Activated T-cell treated with anti-CD3 and anti-CD28 coated beads, Interleukin-2, amount 50 U/mL, for 72 hours (primary cell): ENCODE measurements around the gene PGAP3. TPM values are rescaled to one million over a fixed set of nuclear protein-coding genes. Genes with fewer than 3 reads are reported as not detected.
A peak's percentile ranks its signal among the peaks of the same experiment; 100 is the strongest.

Experiments
- ATAC-seq, 2 donors: fragments of 150-1000 bp; cut with Tn5 transposase; replicated peaks in 1 of 2; 2 replicates each; pipeline ENCODE4 v1.10.0; 2021; ENCODE audit warnings: moderate library complexity in 2 of 2, mild to moderate bottlenecking in 1 of 2
- DNase-seq, 2 donors: peaks; one replicate each; pipeline ENCODE4 v3.0.0; 2021 to 2022; ENCODE audit warnings: mixed read lengths in 1 of 2
- H3K27ac Mint-ChIP-seq: one replicate; pipeline ENCODE4 v1.8.0; 2022; ENCODE audit warnings: mild to moderate bottlenecking, moderate library complexity, mixed read lengths
- H3K27me3 Mint-ChIP-seq: one replicate; pipeline ENCODE4 v1.8.0; 2022; ENCODE audit warnings: low read depth, mixed read lengths
- H3K36me3 Mint-ChIP-seq, 2 donors: one replicate each; pipeline ENCODE4 v1.8.0; 2022; ENCODE audit warnings: mixed read lengths in 2 of 2, mild to moderate bottlenecking in 1 of 2; ENCODE audit not compliant: insufficient read depth in 2 of 2
- H3K4me1 Mint-ChIP-seq: one replicate; pipeline ENCODE4 v1.8.0; 2022; ENCODE audit warnings: low read depth, mixed read lengths
- H3K4me3 Mint-ChIP-seq, 2 donors: one replicate each; pipeline ENCODE4 v1.8.0; 2022; ENCODE audit warnings: mild to moderate bottlenecking in 2 of 2, mixed read lengths in 2 of 2, moderate library complexity in 2 of 2
- H3K9me3 Mint-ChIP-seq, 2 donors: one replicate each; pipeline ENCODE4 v1.8.0; 2022; ENCODE audit warnings: mixed read lengths in 2 of 2
- total RNA-seq, 2 donors: library from RNA; stranded (reverse); gene quantifications; one replicate each; pipeline ENCODE4 v1.2.3, GENCODE V29; 2022

The PGAP3 gene
- total RNA-seq, 2 donors from 2014 or later: 8.5 to 12.8 TPM

DNA sequence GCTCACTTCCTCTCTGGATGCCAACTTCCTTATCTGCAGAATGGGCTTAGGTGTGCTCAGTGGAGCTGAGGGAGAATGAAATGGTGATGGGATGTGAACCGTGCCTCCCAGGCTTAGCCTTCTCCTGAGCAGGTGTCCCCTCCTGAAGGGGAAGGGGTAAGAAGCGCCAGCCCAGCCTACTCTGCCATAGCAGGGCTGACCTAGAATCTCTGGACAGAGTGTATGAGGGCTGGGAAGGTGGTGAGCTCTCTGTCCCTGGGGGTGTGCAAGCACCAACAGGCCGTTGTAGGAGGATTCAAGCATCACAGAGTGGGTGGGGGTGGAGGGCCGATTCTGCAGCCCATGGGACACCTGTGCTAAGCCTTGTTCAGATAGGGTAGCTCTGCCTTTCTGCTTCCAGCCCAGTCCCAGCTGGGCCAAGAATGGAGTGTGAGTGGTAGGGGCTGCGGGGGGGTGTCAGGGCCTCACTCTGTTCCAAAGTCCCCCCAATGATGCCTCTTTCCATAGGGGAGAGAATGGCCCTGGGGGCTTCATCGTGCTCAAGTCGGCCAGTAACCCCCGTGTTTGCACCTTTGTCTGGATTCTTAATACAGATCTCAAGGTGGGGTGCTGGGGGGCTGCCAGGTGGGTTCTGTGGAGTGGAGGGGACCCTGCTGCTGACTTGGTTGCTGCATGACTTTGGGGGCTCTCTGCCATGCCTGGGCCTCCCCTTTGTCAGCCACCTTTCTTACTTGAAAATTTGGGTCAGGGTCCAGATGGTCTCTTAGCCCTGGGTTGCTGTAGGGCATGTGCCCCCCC, 25.9 kb downstream of the PGAP3 start:
- DNase-seq: no peak
- Mint-ChIP-seq H3K27me3 (peaks cover 4% of the 10 kb centered on the region), H3K27ac (no peak overlapping the region), H3K9me3 (no peaks in the 10 kb centered on the region), H3K4me1 (peaks cover 4% of the 10 kb centered on the region), H3K4me3 (no peak overlapping the region), H3K36me3 (peaks cover 0 to under 1% of the 10 kb centered on the region in 2 donors)
- no peak for ATAC-seq

DNA sequence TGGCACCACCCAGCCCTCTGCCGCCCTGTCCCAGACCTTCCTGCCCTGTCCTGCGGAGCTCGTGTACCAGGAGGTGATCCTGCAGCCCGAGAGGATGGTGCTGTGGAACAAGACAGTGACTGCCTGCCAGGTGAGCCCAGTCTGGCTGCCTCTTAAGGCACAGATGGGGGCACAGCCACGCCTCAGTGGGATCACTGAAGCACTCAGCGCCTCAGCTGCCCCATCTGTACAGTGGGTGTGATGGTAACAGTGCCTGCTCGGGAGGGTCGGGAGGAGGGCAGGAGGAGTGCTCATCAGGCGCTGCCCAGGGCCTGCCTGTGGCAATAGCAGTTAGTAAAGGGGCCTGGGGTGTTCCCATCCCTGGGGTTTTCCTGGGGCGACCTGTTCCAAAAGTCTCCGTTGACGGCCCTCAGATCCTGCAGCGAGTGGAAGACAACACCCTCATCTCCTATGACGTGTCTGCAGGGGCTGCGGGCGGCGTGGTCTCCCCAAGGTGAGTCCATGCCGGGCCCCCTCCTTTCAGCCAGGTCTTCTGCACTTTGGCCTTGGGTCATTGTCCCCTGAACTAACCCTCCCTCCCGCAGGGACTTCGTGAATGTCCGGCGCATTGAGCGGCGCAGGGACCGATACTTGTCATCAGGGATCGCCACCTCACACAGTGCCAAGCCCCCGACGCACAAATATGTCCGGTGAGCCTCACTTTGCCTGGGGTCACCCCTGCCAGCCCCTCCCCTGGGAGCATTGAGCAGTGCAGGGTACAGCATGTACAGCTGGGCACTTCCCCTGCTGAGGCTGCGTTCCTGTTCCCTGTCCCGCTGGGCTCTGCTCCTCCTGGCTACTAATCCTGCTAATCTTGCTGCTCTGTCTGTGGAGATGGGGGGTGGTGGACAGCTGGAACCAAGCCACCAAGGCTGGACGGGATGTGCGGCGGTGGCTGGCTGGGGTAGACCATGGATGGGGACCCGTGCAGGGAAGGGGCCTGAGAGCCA, 27.2 kb downstream of the PGAP3 start:
- DNase-seq (no peak), ATAC-seq (no peak)
- no peak overlapping the region for H3K27ac Mint-ChIP-seq
- H3K4me3 Mint-ChIP-seq: no peak overlapping the region
- peaks cover 4% of the 10 kb centered on the region for H3K4me1 Mint-ChIP-seq
- H3K36me3 Mint-ChIP-seq: peaks cover 0 to 2% of the 10 kb centered on the region in 2 donors
- H3K27me3 Mint-ChIP-seq: no peaks in the 10 kb centered on the region
- no peaks in the 10 kb centered on the region for H3K9me3 Mint-ChIP-seq

DNA sequence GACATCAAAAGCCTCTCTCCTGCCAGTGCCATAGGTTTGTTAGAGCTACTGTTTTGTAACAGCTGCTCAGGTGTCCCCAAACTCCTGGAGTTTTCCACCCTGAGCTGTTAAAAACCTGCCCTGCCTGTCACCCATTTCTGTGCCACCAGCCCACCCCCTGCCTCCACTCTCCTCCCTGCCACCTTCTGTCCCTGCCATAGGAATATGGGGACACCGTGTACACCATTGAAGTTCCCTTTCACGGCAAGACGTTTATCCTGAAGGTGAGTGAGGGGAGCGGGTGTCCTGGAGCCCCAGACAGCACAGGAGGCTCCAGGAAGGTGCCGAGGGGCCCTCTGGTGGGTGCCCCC, 27.9 kb downstream of the PGAP3 start:
- peaks cover 0 to 4% of the 10 kb centered on the region in 2 donors for H3K36me3 Mint-ChIP-seq
- peaks cover 4% of the 10 kb centered on the region for H3K4me1 Mint-ChIP-seq
- ATAC-seq (no peak), DNase-seq (no peak)
- no peak overlapping the region for H3K4me3 Mint-ChIP-seq
- no peak overlapping the region for H3K27ac Mint-ChIP-seq
- H3K27me3 Mint-ChIP-seq: no peaks in the 10 kb centered on the region
- H3K9me3 Mint-ChIP-seq: no peaks in the 10 kb centered on the region

DNA sequence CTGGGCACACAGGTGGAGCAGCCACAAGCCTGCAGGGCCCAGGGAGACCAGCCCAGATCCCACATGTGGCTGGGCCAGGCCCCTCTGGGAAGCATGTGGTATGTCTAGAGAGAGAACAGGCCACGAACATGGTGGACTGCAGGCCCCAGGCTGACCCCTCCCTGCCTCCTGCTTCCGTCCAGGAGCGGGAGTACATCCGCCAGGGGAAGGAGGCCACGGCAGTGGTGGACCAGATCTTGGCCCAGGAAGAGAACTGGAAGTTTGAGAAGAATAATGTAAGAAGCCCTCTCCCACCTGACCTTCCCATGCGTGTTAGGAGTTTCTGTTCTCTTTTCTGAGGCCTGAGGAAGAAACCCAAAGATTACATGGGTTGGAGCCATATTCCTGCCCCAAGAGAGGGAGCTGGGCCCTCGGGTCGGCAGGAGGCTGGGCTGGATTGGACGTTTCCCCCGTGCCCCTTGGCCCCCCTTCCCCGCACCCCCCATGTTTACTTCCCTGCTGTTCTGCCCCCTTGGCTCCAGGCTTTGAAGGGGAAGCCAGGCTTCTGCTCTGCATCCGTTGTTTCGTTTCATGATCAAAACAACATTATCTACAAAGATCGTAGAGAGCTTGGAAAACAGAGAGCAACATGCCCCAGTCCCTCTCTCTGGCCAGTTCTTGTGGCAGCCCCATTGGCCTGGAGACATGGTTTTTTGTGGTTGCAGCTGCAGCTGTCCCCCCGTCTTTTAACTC, 28.4 kb downstream of the PGAP3 start:
- ATAC-seq: no peak
- Mint-ChIP-seq H3K27me3 (no peaks in the 10 kb centered on the region), H3K27ac (no peak overlapping the region), H3K36me3 (peaks cover 0 to 4% of the 10 kb centered on the region in 2 donors), H3K9me3 (no peaks in the 10 kb centered on the region), H3K4me1 (peaks cover 4% of the 10 kb centered on the region), H3K4me3 (no peak overlapping the region)
- no peak for DNase-seq

DNA sequence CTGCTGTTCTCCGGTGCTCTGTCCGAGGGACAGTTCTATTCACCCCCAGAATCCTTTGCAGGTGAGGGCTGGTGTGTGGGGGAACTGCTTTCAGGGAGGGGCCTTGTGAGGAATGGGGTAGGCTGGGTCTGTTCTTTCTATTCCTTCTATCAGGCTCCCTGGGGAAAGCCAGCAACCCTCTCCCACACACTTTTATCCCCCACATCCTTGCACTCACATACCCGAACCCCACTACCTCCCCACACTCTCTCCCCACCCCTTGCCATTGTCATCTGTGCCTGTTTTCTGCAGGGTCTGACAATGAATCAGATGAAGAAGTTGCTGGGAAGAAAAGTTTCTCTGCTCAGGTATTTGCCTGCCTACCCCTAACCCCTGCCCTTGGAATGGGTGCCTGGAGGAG, 29.1 kb downstream of the PGAP3 start:
- Mint-ChIP-seq H3K4me1 (peaks cover 9% of the 10 kb centered on the region), H3K27me3 (no peaks in the 10 kb centered on the region), H3K27ac (no peak overlapping the region), H3K4me3 (no peak overlapping the region), H3K36me3 (peaks cover 0 to 4% of the 10 kb centered on the region in 2 donors), H3K9me3 (no peaks in the 10 kb centered on the region)
- DNase-seq (no peak), ATAC-seq (no peak)

DNA sequence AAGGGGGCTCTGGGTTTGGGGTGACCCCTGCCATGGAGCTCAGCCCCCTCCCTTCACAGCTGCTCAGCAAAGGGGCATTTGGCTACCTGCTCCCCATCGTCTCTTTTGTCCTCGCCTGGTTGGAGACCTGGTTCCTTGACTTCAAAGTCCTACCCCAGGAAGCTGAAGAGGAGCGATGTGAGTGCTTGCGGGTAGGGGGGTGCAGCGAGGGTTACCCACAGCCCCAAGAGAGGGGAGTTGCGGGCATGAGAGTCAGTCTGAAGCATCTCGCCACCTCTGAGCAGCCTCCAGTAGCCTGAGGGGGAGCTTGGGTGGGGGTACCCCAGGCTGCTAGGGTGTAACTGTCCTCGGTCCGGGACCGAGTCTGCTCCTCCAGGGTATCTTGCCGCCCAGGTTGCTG, 29.5 kb downstream of the PGAP3 start:
- no peaks in the 10 kb centered on the region for H3K9me3 Mint-ChIP-seq
- no peak overlapping the region for H3K4me3 Mint-ChIP-seq
- peaks cover 11% of the 10 kb centered on the region for H3K4me1 Mint-ChIP-seq
- no peak overlapping the region for H3K27ac Mint-ChIP-seq
- DNase-seq (no peak), ATAC-seq (no peak)
- no peaks in the 10 kb centered on the region for H3K27me3 Mint-ChIP-seq
- H3K36me3 Mint-ChIP-seq: peaks cover 0 to 4% of the 10 kb centered on the region in 2 donors

DNA sequence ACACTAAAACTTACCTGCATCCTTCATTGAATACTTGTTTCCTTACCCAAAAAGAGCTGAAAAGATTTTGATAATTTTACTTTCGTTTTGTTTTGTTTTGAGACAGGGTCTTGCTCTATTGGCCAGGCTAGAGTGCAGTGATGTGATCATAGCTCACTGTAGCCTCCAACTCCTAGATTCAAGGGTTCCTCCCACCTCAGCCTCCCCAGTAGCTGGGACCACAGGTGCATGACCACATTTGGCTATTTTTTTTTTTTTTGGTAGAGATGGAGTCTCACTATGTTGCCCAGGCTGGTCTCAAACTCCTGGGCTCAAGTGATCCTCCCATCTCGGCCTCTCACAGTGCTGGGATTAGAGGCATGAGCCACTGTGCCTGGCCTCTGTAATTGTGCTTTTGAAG, 32.8 kb downstream of the PGAP3 start:
- Mint-ChIP-seq H3K27me3 (no peaks in the 10 kb centered on the region), H3K27ac (no peak overlapping the region), H3K9me3 (no peaks in the 10 kb centered on the region), H3K4me3 (no peak overlapping the region), H3K4me1 (peaks cover 37% of the 10 kb centered on the region), H3K36me3 (peaks cover 0 to 4% of the 10 kb centered on the region in 2 donors)
- ATAC-seq: no peak
- no peak for DNase-seq

DNA sequence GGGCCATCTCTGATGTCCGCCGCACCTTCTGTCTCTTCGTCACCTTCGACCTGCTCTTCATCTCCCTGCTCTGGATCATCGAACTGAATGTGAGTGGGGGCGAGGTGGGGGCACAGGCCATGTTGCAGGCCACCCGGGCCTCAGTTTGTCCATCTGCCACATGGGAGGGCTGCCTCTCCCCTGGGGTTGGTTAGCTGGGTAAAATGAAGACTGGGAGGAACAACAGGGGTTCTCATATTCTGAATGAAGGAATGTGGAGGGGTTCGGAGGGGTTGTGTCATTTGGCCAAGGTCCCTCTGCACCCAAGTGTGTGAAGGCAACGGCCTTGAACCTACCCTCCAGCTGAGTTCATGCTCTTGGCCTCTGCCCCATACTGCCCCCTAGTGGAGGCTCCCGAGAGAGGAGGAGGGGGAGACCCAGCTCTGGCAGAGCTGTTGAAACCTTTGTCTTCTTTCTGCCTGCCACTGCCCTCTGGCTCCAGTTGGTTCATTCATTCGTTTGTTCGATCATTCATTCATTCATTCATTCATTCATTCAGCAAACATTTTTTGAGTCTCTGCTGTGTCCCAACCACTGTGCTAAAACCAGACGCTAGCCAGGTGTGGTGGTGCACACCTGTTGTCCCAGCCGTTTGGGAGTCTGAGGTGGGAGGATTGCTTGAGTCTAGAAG, 34.1 kb downstream of the PGAP3 start:
- H3K27ac Mint-ChIP-seq: no peak overlapping the region
- peak; percentile 84 to 88 for DNase-seq
- H3K9me3 Mint-ChIP-seq: no peaks in the 10 kb centered on the region
- peaks cover 36% of the 10 kb centered on the region for H3K4me1 Mint-ChIP-seq
- no peaks in the 10 kb centered on the region for H3K27me3 Mint-ChIP-seq
- no peak overlapping the region for H3K4me3 Mint-ChIP-seq
- peak; percentile 71 to 79 for ATAC-seq
- peaks cover 0 to 4% of the 10 kb centered on the region in 2 donors for H3K36me3 Mint-ChIP-seq

DNA sequence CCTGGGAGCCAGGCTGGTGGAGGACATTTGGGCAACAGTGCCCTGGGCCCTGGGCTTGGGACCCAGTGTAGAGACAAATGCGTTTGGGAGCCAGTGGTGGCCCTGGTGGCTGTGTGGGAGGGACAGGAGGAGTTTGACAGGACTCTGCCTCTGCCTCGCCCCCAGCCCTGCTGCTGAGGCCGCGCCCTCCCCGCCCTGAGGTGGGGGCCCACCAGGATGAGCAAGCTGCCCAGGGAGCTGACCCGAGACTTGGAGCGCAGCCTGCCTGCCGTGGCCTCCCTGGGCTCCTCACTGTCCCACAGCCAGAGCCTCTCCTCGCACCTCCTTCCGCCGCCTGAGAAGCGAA, 34.6 kb downstream of the PGAP3 start:
- Mint-ChIP-seq H3K27ac (no peak overlapping the region), H3K4me1 (peaks cover 36% of the 10 kb centered on the region), H3K27me3 (no peaks in the 10 kb centered on the region), H3K4me3 (no peak overlapping the region), H3K36me3 (peaks cover 0 to 4% of the 10 kb centered on the region in 2 donors), H3K9me3 (no peaks in the 10 kb centered on the region)
- ATAC-seq (peak in 1 of 2 donors; percentile 11), DNase-seq (no peak)

DNA sequence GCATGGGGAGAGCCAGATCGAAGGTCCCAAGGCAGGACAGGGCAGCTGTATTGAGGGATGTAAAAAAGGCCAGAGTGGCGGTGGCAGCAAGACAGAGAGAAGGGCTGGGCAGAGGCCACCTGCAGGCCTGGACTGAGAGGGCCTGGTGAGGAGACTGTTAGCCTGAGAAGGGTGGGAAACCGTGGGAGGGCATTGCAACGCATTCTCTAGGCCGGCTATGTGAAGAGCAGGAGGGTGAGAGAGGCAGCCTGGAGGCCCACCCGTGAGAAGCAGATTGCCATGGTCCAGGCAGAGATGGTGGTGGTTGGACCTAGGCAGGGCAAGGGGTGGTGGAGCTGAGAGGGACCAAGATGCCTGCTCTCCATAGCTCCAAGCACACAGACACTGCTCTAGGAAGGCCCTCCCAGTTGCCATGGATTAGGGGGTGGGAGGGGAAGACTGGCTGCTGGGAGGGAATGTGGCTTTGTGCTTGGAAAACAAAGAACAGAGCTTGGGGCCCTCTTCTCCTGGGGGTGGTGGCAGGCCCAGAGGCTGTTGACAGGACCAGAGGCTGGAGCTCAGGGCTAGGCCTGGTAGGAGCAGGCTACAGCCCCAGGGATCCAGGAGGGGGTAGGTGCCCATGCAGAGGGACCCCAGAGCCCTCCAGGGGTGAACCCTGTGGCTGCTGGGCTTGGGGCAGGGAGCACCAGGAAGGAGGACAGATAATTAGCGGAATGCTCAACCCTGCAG, 35.1 kb downstream of the PGAP3 start:
- no peaks in the 10 kb centered on the region for H3K27me3 Mint-ChIP-seq
- H3K27ac Mint-ChIP-seq: no peak overlapping the region
- peaks cover 36% of the 10 kb centered on the region for H3K4me1 Mint-ChIP-seq
- no peak overlapping the region for H3K4me3 Mint-ChIP-seq
- peaks cover 0 to 4% of the 10 kb centered on the region in 2 donors for H3K36me3 Mint-ChIP-seq
- ATAC-seq (no peak), DNase-seq (no peak)
- H3K9me3 Mint-ChIP-seq: no peaks in the 10 kb centered on the region

DNA sequence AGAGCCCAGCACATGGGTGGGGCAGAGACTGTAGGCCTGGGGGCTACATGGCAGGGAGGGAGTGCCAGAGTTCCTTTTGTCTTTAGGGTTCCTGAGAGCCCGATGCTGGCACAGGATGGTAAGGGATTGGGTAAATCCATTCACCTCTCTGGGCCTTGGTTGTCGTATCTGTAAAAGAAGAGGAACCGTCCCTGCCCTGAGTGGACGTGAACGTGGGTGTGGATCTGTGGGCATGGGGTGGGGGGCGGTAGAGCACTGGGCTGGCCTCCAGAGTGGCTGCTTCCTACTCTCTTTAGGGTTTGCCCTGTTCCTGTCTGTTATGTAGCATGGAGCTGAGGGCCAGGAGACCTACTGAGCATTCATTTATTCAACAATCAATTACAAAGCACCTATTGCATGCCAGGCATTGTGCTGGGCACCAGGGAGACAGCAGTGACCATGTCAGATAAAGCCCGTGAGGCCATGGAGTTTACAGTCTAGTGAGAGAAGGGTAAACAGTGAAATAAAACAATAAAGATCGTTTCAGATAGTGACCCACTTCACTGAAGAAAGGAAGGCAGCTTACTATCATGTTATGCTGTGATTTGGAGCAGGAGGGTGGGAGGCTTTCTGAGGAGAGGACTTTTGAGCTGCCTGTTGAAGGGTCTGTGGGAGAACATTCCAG, 35.8 kb downstream of the PGAP3 start:
- no peaks in the 10 kb centered on the region for H3K27me3 Mint-ChIP-seq
- ATAC-seq: no peak

More for the DNA sequence above, 35.8 kb downstream of the PGAP3 start:
- Mint-ChIP-seq H3K27ac (no peak overlapping the region), H3K36me3 (peaks cover 0 to 4% of the 10 kb centered on the region in 2 donors), H3K4me3 (no peak overlapping the region), H3K4me1 (peaks cover 36% of the 10 kb centered on the region), H3K9me3 (no peaks in the 10 kb centered on the region)
- no peak for DNase-seq
